Measurements from ENCODE around the gene SPDYE2.
"Not testable (repeated sequence)": the region's sequence is repeated elsewhere in the genome, so short reads cannot be mapped to it uniquely, and the experiment has no call there.

Gene SPDYE2

DNA sequence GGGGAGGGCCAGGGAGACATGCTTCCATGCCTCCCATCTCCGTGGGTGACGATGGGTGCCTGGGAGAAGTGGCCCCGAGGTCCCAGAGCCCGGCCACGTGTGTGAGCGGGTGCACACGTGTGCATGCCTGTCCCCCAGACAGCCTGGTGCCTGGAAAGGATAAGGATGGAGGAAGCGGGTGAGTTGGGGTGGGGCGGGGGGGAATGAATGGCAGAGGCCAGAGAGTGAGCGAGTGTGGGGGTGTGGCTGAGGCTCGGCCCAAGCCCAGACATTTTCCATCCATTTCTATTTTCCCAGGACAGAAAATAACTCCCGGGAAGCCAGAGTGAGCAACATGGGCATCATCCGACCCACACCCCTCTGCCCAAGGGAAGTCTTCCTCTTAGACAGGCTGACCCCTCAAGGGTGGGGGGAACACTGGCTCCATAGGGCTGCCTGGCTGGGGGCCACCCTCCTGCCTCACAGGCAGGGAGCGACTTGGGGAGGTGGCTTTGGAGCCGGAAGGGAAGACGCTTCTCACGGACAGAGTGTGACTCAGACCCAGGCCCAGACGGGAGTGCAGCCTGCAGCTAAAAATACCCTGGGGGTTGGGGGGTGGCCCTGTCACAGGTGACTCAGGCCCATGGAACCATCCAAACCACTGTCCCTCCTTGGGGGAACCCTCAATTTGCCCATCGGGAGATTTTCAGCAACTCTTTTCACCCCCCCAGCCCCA lies 53.6 kb downstream of the SPDYE2 start:
- not testable (repeated sequence) for DNase-seq (ENCODE audit: low read depth in 2 of 2)

DNA sequence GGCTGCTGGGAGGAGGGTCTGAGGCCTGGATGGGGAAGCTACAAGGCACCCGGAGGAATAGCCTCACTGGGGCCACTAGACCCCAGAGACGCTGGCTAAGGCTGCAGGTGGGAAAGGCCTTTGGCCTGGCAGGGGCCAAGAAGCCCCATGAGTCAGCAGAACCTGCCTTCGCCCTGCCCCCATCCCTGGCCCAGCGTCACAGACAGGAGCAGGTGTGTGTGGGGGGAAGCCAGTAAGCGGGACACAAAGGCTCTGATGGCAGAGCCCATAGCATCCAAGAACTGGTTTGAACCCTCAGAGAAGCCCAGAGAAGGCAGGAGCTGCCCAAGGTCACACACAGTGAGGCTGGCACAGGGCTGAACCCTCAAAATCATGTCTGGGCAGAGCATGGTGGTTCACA lies 55.8 kb downstream of the SPDYE2 start:
- DNase-seq (ENCODE audit: low read depth in 2 of 2), result not testable (repeated sequence)

DNA sequence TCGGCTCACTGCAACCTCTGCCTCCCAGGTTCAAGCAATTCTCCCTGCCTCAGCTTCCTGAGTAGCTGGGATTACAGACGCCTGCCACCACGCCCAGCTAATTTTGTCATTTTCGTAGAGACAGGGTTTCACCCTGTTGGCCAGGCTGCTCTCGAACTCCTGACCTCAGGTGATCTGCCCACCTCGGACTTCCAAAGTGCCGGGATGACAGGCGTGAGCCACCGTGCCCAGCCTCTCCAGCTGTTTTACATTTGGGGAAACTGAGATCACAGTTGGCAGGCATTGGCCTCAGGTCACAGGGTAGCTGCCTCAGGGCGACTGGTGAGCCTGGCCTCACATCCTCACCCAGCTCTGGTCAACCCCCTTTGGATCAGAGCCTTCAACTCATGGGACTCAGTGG lies 58.7 kb downstream of the SPDYE2 start:
- not testable (repeated sequence) for DNase-seq (ENCODE audit: low read depth in 2 of 2)

DNA sequence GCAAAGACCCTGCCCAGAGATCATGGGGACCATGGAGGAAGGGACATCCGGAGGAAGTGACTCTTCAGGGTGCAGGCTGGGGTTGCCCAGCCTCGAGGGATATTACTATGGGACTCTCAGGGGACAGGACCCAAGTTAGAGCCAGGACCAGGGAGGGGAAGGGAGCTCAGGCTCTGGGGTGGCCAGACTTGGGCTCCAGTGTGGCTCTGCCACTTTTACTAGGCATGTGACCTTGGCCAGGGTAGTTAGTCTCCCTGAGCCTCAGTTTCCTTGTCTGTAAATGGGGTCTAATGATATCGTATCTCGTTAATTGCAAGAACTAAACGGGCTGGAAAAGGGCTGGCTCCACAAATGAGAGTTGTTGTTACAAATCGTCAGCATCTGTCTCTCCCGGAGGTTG lies 59.4 kb downstream of the SPDYE2 start:
- not testable (repeated sequence) for DNase-seq (ENCODE audit: low read depth in 2 of 2)

DNA sequence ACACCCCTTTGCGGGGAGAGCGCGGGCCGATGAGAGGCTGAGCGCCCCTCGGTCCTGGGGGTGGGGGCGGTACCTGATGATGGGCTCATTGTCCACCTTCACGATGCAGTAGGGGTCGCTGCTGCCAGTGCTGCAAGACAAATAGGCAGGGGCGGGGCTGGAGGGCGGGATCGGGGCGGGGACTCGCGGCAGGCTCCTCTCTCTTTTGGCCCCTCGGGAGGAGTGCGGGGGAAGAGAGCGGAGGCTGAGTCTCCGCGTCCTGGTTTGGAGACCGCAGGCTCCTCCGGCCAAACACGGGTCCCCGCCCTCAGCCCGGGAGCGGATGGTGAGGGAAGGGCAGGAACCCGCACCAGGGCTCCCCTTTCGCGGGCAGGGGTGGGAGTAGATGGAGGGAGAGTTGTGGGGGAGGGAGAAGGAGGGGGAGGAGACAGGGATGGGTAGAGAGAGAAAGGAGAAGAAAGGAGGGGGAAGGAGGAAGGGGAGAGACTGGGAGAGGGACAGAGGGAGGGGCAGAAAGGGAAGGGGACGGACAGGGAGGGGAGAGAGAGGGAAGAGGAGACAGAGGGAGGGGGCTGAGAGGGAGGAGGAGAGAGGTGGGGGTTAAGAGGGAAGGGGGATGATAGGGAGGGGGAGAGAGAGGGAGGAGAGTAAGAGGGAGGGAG lies 60.1 kb downstream of the SPDYE2 start:
- not testable (repeated sequence) for DNase-seq (ENCODE audit: low read depth in 2 of 2)

DNA sequence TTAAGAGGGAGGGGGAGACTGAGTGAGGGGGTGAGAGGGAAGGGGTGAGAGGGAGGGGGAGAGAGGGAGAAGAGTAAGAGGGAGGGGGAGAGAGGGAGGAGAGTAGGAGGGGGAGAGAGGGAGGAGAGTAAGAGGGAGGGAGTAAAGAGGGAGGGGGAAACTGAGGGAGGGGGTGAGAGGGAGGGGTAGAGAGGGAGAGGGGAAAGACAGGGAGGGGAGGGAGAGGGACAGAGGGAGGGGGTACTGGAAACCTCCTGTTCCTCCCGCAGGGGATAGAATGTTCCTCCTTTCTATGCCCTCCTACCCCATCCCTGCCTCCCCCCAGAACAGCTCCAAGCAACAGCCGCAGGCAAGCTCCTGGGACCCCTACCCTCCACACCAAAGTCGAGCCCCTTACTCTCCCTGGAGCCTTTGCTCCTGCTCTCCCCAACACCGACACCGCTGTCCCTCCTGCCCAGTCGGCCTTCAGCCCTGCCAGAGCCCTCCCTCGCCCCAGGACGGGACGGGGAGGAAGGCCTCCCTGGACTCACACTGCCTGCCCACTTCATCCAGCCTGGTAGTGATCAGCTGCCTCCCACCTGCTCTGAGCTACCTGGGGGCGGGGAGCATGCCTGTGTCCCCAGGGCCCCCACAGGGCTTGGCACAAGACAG lies 60.8 kb downstream of the SPDYE2 start:
- DNase-seq (ENCODE audit: low read depth in 2 of 2), result not testable (repeated sequence)
